GM12801 (cell line): ENCODE results near the gene BSCL2.

Experiments used
- CTCF ChIP-seq: IDR thresholded peaks from one replicate; pipeline ENCODE4 v1.5.1; 2011; ENCODE audit warnings: control low read depth; ENCODE audit not compliant: insufficient read length; ENCODE audit errors: extremely low read depth

Gene BSCL2

GRCh38 chr11:62644220-62644619 lies 63.0 kb downstream of the BSCL2 start:
- no peak for TF ChIP-seq CTCF
